AG08396 (cell line): ENCODE results near the gene CACNB3.
A peak's percentile ranks its signal among the peaks of the same experiment; 100 is the strongest.

Experiments
- DNase-seq: peaks from one replicate; pipeline ENCODE4 v3.0.0; 2012; ENCODE audit warnings: low spot score, mixed read lengths

The CACNB3 gene

GRCh38 chr12:48817873-48818830 lies at the start of gene CACNB3:
Gene CACNB3 (plus strand): TSS chr12:48818496. CDS start chr12:48818930, 434 bp downstream.
- peak; percentile 83 for DNase-seq

DNA sequence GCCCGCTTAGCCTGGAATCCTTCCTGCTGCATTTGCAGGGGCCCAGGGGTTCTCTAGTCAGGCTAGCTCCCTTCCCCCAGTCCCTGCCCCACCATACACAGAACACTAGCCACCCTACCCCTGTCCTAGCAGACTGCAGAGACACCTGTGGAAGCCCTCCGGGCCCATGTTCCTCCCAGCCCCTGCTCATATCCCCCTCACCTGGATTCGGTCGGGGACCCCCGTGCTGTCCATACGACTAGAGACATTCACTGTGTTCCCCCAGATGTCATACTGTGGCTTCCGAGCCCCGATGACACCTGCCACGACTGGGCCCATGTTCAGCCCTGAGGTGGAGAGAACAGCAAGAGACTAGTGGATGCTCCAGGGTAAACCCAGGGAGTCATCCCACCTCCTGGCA lies 49.6 kb upstream of the CACNB3 start:
- DNase-seq: no peak

GRCh38 chr12:48770756-48771155 lies 47.5 kb upstream of the CACNB3 start:
- DNase-seq: no peak

GRCh38 chr12:48771588-48772112 lies 46.6 kb upstream of the CACNB3 start:
- DNase-seq: no peak

- DNase-seq: no peak
Measured at GRCh38 chr12:48773686-48774085, 44.6 kb upstream of the CACNB3 start.

GRCh38 chr12:48774516-48774915 lies 43.8 kb upstream of the CACNB3 start:
- DNase-seq: no peak

GRCh38 chr12:48775299-48775698 lies 43.0 kb upstream of the CACNB3 start:
- no peak for DNase-seq

GRCh38 chr12:48775991-48776649 lies 42.2 kb upstream of the CACNB3 start:
- DNase-seq: no peak

DNA sequence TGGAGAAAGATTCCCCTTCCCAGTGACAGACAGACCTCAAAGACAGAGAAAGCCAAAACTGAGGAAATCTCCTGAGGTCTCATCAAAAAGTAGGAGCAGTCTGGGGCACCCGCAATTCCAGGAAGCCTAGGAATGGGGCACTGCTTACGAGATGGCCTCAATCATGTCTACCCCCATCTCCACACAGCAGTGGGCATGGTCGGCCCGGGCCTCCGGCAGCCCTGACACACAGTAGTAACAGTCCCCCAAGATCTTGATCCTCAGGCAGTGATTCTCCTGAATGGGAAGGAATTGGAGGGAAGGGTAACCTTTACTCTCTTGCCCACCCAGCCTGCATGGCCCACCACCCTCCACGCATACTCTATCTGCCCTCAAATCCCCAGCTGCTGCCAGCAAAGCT lies 41.3 kb upstream of the CACNB3 start:
- DNase-seq: no peak

- DNase-seq: no peak
Measured at GRCh38 chr12:48777501-48778400, 40.5 kb upstream of the CACNB3 start.

GRCh38 chr12:48779869-48780268 lies 38.4 kb upstream of the CACNB3 start:
- peak; percentile 46 for DNase-seq

GRCh38 chr12:48780381-48781025 lies 37.8 kb upstream of the CACNB3 start:
- no peak for DNase-seq

- no peak for DNase-seq
Measured at GRCh38 chr12:48781750-48782456, 36.4 kb upstream of the CACNB3 start.

GRCh38 chr12:48782457-48783395 lies 35.6 kb upstream of the CACNB3 start:
- DNase-seq: no peak

GRCh38 chr12:48783432-48783831 lies 34.9 kb upstream of the CACNB3 start:
- DNase-seq: no peak

DNA sequence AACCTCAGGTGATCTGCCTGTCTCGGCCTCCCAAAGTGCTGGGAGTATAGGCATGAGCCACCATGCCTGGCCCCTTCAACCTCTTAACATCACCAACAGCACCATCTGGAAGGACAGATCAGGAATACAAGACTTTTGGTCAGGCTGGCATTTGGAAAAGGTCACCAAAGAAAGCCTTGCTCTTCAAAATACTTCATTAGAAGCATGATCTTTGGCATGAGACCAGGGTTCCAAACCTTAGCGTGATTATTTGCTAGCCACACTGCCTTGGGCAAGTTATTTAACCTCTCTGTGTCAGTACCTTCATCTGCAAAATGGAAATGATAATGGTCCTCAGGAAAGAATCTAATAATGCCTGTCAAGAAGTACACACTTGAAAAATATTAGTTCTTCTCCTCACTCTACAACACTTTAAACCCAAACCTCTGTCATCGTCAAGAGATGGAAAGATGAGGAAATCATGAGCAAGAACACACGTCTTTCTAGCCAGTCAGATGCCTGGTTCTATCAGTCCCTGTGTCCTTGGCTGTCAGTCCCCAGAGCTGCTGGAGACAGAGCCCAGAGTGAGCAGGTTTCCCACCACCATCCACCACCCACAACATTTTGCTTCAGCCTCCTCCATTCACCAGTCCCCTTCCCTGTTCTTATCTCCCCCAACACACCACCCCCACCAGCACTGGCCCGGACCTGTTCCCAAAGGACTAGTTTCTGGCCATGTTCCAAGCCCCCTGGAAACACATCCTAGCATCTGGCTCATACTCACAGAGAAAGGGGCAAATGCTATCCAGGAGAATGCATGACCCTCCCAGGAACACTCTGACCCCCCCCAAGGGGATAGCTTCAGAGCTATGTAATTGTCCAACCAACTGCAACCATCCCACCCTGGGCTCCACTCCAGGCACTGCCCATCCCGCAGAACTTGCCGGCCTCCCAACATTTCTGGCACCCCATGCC lies 31.4 kb upstream of the CACNB3 start:
- DNase-seq: no peak

- no peak for DNase-seq
Measured at GRCh38 chr12:48787791-48788523, 30.3 kb upstream of the CACNB3 start.

GRCh38 chr12:48788524-48788853 lies 29.8 kb upstream of the CACNB3 start:
- DNase-seq: no peak
